ENCODE measurements around the gene PIF1.

DNA sequence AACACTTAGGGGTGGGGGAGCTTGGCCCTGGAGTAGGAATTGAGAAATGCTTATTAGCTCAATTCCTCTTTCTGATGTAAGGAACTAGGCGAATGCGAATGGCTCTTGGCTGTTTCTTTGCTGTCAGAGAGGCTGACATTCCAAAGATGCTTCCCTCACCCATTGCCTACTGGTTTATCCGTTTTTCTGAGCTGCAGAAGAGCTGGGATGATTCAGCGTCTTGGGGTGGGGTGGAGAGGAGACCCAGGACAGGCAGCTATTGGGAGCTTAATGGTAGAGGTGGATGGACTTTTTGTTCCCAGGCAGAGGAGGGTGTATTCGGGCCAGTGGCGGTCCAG lies 26.0 kb upstream of the PIF1 start:
- TF ChIP-seq, protein P1, sequence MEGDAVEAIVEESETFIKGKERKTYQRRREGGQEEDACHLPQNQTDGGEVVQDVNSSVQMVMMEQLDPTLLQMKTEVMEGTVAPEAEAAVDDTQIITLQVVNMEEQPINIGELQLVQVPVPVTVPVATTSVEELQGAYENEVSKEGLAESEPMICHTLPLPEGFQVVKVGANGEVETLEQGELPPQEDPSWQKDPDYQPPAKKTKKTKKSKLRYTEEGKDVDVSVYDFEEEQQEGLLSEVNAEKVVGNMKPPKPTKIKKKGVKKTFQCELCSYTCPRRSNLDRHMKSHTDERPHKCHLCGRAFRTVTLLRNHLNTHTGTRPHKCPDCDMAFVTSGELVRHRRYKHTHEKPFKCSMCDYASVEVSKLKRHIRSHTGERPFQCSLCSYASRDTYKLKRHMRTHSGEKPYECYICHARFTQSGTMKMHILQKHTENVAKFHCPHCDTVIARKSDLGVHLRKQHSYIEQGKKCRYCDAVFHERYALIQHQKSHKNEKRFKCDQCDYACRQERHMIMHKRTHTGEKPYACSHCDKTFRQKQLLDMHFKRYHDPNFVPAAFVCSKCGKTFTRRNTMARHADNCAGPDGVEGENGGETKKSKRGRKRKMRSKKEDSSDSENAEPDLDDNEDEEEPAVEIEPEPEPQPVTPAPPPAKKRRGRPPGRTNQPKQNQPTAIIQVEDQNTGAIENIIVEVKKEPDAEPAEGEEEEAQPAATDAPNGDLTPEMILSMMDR (IDR thresholded peaks at IDR 0.05) = no peak
- TF ChIP-seq POLR2A (IDR thresholded peaks at IDR 0.05) = no peak
